ENCODE results near the gene RCAN2. TPM values are rescaled to one million over a fixed set of nuclear protein-coding genes. Genes with fewer than 3 reads are reported as not detected.
A peak's percentile ranks its signal among the peaks of the same experiment; 100 is the strongest.

The RCAN2 gene
- total RNA-seq (2021) (0.44 and 0.68 TPM in 2 replicates), Bru-seq, nascent RNA (percentile 17 among the genes with signal in this experiment), BruChase-seq, experiment 1, labeled RNA remaining after a 2-hour chase (percentile 23 among the genes with signal in this experiment), BruChase-seq, experiment 2, labeled RNA remaining after a 6-hour chase (percentile 10 among the genes with signal in this experiment)
- long read RNA-seq: 0 reads

DNA sequence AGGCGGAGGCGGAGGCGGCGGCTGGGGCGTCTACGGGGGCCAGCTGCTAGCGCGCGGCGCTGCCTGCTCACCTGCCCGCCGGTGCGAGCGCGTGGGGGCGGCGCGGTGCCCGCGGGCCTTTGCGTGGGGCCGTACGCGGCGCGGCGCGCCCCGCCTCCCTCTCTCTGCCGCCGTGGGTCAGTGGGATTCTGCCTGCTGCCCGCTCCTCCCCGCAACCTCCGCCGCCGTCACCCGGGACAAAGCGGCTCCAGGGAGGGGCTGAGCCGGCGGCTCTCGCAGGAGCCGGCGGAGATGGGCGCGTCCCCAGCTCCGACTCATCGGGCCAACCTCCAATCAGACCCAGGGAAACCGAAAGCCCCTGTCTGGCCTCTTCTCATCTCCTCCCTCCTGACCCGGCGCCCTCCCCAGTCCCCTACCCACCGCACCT, at the start of gene RCAN2:
Gene RCAN2 (minus strand): TSS at position 249 of the 427 bp plus-strand sequence.
- Histone ChIP-seq H3K27ac (no peak within 1 kb of the TSS), H3F3A (ENCODE audit: insufficient read depth, low read depth) (no peaks in the 10 kb centered on the region; the same call in 1 of the 2 replicates), H3K4me1 (replicated peaks; ENCODE audit: insufficient read depth) (0 out of 2 replicates have a peak, but pooled peaks cover 6% of the 10 kb centered on the region), H2AFZ (peak within 1 kb of the TSS; percentile 95), H3K36me3 (ENCODE audit: low read depth) (no peaks in the 10 kb centered on the region), H4K20me1 (ENCODE audit: insufficient read depth) (no peaks in the 10 kb centered on the region), H3K27me3 (ENCODE audit: insufficient read depth, low read depth) (peaks cover 24% of the 10 kb centered on the region), H3K9me2 (ENCODE audit: insufficient read depth) (peaks cover 4% of the 10 kb centered on the region; the same call in 1 of the 2 replicates), H3K9me3 (ENCODE audit: insufficient read depth, low read depth) (no peaks in the 10 kb centered on the region), H3K4me3 (peak within 1 kb of the TSS; percentile 75), H3K4me2 (peak within 1 kb of the TSS; percentile 98), H3K79me2 (ENCODE audit: low read depth) (no peaks in the 10 kb centered on the region)
- POLR2A ChIA-PET (ENCODE audit: unreplicated experiment): no interaction called here
- BruUV-seq (replicated peaks): no TSS peak
- CTCF ChIA-PET: interaction anchor here (0.6 kb wide), 1 partner anchor 512 kb away, joined by 8 read pairs; no protein-coding TSS in a partner anchor
- DNase-seq: peak in 1 of 2 experiments; percentile 58
- TF ChIP-seq EZH2 (IDR thresholded peaks at IDR 0.05; ENCODE audit: low read depth): no peak
- TF ChIP-seq, protein P1, sequence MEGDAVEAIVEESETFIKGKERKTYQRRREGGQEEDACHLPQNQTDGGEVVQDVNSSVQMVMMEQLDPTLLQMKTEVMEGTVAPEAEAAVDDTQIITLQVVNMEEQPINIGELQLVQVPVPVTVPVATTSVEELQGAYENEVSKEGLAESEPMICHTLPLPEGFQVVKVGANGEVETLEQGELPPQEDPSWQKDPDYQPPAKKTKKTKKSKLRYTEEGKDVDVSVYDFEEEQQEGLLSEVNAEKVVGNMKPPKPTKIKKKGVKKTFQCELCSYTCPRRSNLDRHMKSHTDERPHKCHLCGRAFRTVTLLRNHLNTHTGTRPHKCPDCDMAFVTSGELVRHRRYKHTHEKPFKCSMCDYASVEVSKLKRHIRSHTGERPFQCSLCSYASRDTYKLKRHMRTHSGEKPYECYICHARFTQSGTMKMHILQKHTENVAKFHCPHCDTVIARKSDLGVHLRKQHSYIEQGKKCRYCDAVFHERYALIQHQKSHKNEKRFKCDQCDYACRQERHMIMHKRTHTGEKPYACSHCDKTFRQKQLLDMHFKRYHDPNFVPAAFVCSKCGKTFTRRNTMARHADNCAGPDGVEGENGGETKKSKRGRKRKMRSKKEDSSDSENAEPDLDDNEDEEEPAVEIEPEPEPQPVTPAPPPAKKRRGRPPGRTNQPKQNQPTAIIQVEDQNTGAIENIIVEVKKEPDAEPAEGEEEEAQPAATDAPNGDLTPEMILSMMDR (conservative IDR thresholded peaks at IDR 0.05): no peak
- intact Hi-C loops (cut with micrococcal nuclease; ENCODE audit: unreplicated experiment): no loop called here

DNA sequence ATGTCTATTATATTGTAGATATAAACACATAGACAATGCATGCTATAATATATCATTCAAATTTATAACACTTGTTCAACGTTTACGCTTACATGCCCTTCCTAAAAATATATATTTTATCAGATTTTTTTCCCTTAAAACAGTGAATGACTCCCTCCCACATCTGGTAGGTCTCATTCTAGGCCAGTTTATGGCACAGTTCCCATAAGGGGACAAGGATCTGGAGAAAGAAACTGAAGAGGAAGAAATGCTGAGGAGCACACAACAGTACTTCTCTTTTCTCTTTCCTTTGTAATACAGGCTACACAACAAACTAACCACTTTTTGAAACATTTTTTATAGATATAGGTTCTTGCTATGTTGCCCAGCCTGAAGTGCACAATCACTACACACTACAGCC, 48.6 kb upstream of the RCAN2 start:
- H3K4me3 ChIP-seq: no peak overlapping the region
- H4K20me1 ChIP-seq (ENCODE audit: insufficient read depth): no peaks in the 10 kb centered on the region
- H3K79me2 ChIP-seq (ENCODE audit: low read depth): no peaks in the 10 kb centered on the region
- H3K9me2 ChIP-seq (ENCODE audit: insufficient read depth): no peaks in the 10 kb centered on the region
- ChIA-PET POLR2A (ENCODE audit: unreplicated experiment) (no interaction called here), CTCF (no interaction called here)
- intact Hi-C loops (cut with micrococcal nuclease; ENCODE audit: unreplicated experiment): no loop called here
- no peaks in the 10 kb centered on the region for H3K4me1 ChIP-seq (replicated peaks; ENCODE audit: insufficient read depth)
- H3K27ac ChIP-seq: no peak overlapping the region
- no peak overlapping the region for H3K4me2 ChIP-seq
- no peak for DNase-seq
- TF ChIP-seq EZH2 (IDR thresholded peaks at IDR 0.05; ENCODE audit: low read depth): no peak
- TF ChIP-seq, protein P1 (conservative IDR thresholded peaks at IDR 0.05): no peak
- 0 out of 2 replicates have a peak, but pooled peaks cover 3% of the 10 kb centered on the region for H3K9me3 ChIP-seq (ENCODE audit: insufficient read depth, low read depth)
- no peaks in the 10 kb centered on the region for H3K27me3 ChIP-seq (ENCODE audit: insufficient read depth, low read depth)
- BruUV-seq (replicated peaks): no TSS peak
- no peaks in the 10 kb centered on the region for H3K36me3 ChIP-seq (ENCODE audit: low read depth)
- no peak overlapping the region for H2AFZ ChIP-seq
- H3F3A ChIP-seq (ENCODE audit: insufficient read depth, low read depth): no peaks in the 10 kb centered on the region

DNA sequence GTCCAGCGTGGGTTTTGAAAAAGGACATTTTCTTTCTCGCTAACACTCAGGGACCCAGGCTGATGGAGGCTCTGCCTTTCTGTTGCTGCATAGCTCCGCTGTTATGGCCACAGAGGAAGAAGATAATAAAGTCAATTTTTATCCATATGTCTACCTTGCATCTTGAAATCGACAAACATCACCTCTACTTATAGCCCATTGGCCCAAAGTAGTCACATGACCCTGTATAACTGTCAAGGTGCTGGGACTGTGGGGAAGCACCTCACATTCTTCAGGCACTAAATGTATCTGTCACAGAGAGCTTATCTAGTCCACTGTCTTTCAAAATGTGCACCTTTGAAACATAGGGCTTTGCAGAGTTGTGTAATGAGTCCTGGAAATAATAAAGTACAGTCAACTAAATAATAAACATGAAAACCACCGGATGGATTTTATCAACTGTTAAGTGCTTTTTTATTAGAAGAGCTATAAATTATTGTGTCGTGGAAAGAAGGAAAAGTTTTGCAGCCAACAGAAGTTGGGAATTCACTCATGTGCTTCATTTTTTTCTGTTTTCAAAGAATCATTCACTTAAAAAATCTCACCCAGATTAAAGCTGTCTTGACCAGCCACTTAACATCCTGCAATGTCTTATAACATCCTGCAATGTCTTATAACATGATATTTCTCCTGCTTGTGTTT, 47.7 kb upstream of the RCAN2 start:
- Histone ChIP-seq H3K4me3 (no peak overlapping the region), H3K4me2 (no peak overlapping the region), H4K20me1 (ENCODE audit: insufficient read depth) (no peaks in the 10 kb centered on the region), H3K27me3 (ENCODE audit: insufficient read depth, low read depth) (no peaks in the 10 kb centered on the region), H2AFZ (no peak overlapping the region), H3K9me2 (ENCODE audit: insufficient read depth) (no peaks in the 10 kb centered on the region), H3K79me2 (ENCODE audit: low read depth) (no peaks in the 10 kb centered on the region), H3K27ac (no peak overlapping the region), H3K4me1 (replicated peaks; ENCODE audit: insufficient read depth) (no peaks in the 10 kb centered on the region), H3F3A (ENCODE audit: insufficient read depth, low read depth) (no peaks in the 10 kb centered on the region), H3K36me3 (ENCODE audit: low read depth) (no peaks in the 10 kb centered on the region), H3K9me3 (ENCODE audit: insufficient read depth, low read depth) (0 out of 2 replicates have a peak, but pooled peaks cover 3% of the 10 kb centered on the region)
- ChIA-PET CTCF (no interaction called here), POLR2A (ENCODE audit: unreplicated experiment) (no interaction called here)
- no peak for TF ChIP-seq EZH2 (IDR thresholded peaks at IDR 0.05; ENCODE audit: low read depth)
- TF ChIP-seq, protein P1 (conservative IDR thresholded peaks at IDR 0.05): no peak
- no peak for DNase-seq
- BruUV-seq (replicated peaks): no TSS peak
- intact Hi-C loops (cut with micrococcal nuclease; ENCODE audit: unreplicated experiment): no loop called here

Measured in PC-9 (cell line).